VCaP (cell line): Measurements from ENCODE around the gene SP8.

Experiments
- H3K27ac ChIP-seq: fragments of 450-650 bp; 2 replicates; pipeline ENCODE4 v1.5.1; 2017
- TF ChIP-seq, protein P1 (sequence below): fragments of 450-650 bp; conservative IDR thresholded peaks from 2 replicates; pipeline ENCODE4 v1.5.1; 2017; ENCODE audit warnings: mild to moderate bottlenecking, moderate library complexity

SP8 gene

DNA sequence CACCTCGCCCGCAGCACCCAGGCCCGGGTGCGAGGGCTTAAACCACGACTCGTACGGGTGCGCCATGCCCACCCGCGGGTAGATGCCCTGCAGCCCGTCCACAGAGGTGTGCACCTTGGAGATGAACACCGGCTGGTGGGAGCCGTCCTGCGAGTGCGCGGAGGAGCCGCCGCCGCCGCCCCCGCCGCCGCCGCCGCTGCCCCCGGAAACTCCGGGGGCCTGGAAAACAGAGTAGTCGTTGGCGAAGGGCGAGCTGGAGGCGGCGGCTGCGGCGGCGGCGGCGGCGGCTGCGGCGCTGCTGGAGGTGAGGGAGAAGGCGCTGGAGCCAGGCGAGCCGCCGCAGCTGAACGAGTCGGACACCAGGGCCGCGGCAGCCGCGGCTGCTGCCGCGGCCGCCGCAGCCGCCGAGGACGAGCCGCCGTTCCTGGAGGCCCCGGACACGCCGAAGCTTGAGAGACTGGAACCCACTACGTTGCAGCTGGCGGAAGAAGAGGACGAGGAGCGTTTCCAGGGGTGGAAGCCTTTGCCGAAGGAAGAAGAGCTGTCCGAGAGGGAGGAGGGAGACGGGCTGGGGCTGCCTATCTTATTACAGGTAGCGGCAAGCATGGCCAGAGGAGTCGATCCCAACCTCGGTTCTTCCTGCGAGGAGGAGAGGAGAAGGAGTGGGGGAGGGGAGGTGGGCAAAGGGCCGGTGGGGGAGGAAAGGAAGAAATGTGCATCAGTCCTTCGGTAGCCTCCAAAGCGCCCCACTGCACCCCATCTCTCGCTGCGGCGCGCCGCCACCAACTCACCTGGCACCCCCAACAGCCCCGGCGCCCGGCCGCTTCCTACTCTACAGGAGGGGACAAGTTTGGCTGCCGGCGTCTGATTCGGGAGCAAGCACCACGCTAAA, 1.3 kb downstream of the SP8 start:
- TF ChIP-seq, protein P1, sequence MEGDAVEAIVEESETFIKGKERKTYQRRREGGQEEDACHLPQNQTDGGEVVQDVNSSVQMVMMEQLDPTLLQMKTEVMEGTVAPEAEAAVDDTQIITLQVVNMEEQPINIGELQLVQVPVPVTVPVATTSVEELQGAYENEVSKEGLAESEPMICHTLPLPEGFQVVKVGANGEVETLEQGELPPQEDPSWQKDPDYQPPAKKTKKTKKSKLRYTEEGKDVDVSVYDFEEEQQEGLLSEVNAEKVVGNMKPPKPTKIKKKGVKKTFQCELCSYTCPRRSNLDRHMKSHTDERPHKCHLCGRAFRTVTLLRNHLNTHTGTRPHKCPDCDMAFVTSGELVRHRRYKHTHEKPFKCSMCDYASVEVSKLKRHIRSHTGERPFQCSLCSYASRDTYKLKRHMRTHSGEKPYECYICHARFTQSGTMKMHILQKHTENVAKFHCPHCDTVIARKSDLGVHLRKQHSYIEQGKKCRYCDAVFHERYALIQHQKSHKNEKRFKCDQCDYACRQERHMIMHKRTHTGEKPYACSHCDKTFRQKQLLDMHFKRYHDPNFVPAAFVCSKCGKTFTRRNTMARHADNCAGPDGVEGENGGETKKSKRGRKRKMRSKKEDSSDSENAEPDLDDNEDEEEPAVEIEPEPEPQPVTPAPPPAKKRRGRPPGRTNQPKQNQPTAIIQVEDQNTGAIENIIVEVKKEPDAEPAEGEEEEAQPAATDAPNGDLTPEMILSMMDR: peak; percentile 19
- H3K27ac ChIP-seq: peak overlapping the region; percentile 36; the same call in 1 of the 2 replicates

DNA sequence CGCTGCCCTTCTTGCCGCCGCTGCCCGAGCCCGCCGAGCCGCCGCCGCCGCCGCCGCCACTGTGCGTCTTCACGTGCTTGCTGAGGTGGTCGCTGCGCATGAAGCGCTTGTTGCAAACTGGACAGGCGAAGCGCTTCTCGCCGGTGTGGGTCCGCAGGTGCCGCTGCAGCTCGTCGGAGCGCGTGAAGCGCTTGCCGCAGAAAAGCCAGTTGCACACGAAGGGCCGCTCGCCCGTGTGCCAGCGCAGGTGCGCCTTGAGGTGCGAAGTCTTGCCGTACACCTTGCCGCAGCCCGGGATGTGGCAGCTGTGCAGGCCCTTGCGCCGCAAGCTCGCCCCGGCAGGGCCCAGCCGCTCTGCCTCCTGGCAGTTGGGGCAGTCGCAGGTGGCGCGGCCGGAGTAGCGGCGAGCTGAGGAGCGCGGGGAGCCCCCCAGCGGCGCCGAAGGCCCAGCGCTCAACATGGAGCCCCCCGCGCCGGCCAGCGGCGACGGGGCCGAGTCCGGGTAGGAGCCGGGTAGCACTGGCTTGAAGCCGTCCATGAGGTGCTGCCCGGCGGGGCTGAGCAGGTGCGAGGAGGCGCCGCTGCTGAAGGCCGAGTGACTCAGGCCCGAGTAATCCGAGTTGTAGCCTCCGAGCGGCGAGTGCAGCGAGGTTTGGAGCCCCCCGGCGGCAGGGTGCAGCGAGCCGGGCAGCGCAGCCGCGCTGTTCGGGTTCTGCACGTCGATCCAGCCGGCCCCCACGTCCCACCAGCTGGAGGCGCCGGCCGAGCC, 2.1 kb downstream of the SP8 start:
- H3K27ac ChIP-seq: peak overlapping the region; percentile 36; the same call in 1 of the 2 replicates
- TF ChIP-seq, protein P1: peak; percentile 64

DNA sequence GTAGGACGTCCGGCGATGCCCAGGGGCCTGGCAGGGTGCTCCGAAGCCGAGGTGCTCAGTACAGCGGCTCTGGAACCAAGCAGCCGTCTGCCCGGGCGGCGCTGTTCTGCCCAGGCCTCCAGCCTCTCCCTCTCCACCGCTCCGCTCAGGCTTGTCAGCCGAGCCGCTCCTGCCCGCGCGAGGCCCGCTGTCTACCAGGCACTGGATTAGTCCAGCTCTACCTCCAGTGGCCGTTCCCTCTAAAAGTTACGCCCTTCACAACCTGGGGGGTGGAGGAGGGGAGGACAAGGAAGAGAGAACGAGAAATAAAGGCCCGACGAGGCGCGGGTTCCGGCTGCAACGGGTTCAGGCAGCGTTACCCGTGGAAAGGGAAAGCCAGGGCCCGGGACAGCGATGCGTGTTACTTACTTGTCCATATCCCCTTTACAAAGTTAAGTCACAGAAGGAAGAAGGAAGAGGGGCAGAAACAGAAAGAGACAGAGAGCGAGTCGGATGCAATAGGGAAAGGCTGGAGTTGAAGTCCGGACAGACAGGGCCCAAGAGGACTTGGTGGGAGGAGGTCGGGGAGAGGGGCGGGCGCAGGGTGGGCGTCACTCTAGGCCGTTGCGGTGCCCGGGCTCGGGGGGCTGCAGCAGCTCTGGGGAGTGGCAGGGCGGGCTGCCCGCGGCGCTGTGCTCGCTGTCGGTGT, 2.8 kb downstream of the SP8 start:
- no peak overlapping the region for H3K27ac ChIP-seq
- TF ChIP-seq, protein P1: no peak

DNA sequence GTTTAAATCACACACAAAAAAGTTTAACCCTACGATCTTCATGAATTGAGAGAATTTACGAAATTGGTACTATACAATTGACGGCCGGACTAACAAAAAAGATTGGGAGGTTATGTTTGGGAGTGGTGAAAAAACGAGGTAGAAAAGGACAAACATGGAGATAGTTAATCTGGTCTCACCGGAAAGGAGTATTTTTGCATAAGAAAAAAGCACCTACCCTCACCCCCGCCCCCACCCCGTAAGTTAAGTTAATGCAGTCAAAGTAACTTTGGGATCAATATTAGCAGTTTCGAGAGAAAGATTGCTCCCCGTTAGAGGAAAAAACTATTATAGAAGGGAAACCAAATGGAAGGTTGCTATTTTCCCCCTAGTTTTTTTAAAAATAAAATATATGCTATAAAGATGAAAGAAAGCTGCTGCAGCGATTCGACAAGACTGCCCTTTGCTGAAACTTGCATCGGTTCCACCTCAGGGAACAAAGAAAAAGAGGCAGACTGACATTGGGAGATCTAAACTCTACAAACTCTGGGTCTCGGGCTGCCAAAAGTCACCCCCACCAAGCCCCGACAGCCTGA, 3.5 kb downstream of the SP8 start:
- TF ChIP-seq, protein P1: no peak
- H3K27ac ChIP-seq: no peak overlapping the region

DNA sequence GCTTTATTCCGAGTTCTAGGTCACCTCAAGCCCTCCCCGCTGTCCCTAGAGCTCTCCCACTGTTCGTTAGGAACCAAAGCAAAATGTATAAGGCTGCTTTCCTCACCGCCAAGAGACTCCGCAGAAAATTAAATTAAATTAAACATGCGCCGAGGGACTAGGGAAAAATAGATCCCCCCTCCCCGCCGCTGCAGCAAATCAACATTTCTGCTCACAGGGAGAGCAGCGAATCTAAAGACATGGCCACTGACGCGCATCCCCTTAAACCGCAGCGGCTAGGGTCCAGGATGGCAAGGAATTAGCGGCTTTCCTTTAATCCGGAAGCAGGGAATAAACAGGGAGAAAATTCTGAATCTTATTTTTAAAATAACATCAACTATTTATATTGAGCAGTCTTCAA, 7.6 kb downstream of the SP8 start:
- H3K27ac ChIP-seq: no peak overlapping the region
- TF ChIP-seq, protein P1: no peak

DNA sequence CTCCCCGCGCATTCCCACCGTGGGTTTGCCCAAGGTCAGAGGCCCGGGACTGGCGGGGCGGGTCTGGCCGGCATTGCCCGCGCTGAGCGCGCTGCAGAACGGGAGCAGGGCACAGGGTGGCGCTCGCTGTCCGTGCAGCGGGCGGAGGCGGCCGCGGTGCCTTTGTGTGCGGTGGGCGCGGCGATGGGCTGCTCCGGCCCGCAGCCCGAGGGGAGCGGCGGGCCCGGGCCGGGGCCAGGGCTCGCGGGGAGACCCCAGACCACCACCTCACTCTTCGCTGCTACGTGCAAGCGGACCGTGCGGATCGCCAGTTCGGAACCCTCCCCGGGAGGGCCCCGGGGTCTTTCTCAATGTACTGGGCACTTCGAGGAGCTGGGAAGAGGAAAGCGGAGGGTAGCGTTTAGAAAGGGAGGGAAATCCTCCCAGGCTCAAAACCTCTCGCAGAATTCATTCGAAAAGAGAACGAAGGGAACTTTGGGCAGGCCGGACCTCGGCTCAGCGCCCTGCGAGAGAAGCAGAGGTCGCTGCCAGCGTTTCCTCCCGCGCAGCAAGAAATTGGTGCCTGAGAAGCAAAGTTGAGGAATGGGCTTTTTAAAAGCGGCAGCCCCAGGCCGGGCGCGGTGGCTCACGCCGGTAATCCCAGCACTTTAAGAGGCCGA, 8.5 kb downstream of the SP8 start:
- H3K27ac ChIP-seq: peak overlapping the region; percentile 60; the same call in 1 of the 2 replicates
- TF ChIP-seq, protein P1: peak; percentile 95
